HG03469 (cell line): ENCODE data around the gene PCBD1.

ENCODE experiments used
- ATAC-seq: cut with Tn5 transposase; IDR thresholded peaks from one replicate; pipeline ENCODE4 v1.9.1; 2021; ENCODE audit warnings: mild to moderate bottlenecking, moderate library complexity, moderate number of reproducible peaks; ENCODE audit not compliant: unreplicated experiment

The PCBD1 gene

GRCh38 chr10:70918851-70919530, 30.6 kb upstream of the PCBD1 start:
- no peak for ATAC-seq

GRCh38 chr10:70917635-70918034, 29.3 kb upstream of the PCBD1 start:
- no peak for ATAC-seq

DNA sequence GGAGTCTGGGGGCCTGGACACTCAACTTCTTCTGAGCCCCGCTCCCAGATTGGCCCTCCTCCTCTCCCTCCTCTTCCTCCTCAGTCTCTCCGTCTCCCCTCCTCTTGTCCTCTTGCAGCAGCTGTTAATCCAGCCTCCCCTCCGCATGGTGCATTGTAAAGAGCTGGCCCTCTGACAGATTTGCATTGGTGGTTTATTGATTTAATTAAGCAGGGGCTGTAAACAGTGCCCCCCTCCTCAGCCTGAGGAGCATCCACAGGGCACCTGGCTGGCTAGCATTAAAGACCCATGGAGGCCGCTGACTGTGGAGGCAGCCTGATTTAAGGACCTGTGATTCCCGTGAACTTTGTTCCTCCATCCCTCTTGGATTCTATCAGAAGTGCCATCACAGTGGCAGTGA, 28.9 kb upstream of the PCBD1 start:
- no peak for ATAC-seq

DNA sequence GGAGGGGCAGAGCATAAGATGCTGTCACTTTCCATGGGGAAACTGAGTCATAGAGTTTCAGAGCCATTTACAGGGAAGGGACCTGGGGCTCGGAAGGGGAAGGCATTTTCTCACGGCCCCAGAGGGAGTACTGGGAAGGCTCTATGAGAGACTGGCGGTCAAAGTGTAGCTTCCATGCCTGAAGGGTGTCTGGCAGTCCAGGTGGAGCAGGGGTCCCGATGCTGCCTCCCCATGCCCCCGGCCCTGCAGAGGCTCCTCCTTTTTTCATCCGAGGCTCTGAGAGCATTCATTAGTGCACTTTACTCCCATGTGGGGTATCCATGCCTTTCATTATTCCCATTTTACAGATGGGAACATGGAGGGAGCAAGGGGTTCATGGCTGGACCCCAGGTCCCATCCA, 27.9 kb upstream of the PCBD1 start:
- ATAC-seq = no peak

DNA sequence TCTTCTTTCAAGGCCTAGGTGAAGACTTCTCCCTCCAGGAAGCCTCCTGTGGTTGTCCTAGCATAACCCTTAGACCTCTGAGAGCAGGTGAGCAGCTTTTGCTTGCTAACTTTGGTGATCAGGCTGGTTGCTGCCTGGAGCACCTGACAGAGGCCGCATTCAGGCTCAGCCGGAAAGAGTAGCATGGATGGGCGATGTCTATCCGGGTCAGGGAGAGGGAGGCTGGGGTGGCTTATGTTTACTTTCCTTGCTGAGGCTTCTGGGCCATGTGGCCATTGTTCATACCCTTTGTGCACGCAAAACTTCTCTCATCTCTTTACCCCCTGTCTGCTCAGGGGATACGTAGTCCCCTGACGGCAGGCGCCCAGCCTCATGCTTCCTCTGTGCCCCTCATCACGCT, 27.4 kb upstream of the PCBD1 start:
- ATAC-seq = no peak

DNA sequence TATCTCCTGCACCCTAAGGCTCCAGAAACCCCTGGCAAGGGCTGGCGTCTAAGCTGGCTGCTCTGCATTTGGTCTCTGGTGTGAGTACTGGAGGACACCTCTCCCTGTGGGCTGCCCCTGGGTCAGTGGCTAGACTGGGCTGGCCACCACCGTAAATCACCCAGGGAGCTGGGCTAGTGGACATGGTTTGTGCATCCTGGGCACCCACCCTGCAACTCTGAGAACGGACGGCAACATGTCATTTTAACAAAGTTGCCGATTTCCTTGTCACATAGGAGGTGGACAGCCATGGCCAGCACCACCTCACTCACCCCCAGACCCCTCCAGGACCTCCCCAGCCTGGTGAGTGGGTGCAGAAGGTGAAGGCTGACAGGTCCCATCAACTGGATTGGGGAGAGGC, 26.8 kb upstream of the PCBD1 start:
- no peak for ATAC-seq

DNA sequence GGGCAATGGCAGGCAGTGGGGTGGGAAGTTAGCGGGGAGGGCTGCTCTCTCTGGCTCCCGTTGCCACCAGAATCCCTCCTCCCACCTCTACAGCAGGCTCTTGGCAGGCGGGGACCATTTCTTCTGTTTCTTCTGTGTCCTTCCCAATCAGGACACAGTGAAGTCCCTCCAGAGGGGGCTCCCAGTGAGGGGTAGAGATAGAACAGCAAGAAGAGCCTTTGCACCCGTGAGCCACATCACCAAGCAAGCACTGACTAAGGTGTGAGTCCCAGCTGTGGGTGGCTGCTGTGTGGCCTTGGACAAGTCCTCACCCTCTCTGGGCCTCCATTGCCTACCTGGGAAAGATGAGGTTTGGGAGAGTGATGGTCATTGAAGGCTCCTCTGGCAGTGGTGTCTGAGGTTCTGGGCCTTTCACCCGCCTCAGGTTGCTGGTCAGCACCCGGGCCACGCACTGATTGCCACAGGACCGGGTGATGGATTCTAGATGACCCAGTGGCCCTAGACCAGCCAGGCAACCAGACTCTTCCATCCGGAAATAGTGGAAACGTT, 26.0 kb upstream of the PCBD1 start:
- ATAC-seq = no peak

DNA sequence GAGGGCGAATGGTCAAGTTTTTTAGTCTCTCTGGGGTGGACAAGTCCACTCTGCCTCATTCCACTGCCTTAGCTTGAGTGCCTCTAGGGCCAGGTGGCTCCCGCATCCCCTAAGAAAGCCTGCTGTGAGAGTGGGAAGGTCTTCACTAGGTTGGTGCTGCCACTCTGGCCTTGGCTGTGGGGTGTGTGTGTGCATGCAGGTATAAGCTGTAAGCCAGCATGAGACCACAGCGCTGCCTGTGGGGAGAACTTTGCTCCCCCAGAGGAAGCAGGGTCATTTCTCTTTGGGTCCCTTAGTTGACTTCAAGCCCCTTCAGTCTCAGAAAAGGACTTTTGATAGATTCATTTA, 25.5 kb upstream of the PCBD1 start:
- no peak for ATAC-seq

DNA sequence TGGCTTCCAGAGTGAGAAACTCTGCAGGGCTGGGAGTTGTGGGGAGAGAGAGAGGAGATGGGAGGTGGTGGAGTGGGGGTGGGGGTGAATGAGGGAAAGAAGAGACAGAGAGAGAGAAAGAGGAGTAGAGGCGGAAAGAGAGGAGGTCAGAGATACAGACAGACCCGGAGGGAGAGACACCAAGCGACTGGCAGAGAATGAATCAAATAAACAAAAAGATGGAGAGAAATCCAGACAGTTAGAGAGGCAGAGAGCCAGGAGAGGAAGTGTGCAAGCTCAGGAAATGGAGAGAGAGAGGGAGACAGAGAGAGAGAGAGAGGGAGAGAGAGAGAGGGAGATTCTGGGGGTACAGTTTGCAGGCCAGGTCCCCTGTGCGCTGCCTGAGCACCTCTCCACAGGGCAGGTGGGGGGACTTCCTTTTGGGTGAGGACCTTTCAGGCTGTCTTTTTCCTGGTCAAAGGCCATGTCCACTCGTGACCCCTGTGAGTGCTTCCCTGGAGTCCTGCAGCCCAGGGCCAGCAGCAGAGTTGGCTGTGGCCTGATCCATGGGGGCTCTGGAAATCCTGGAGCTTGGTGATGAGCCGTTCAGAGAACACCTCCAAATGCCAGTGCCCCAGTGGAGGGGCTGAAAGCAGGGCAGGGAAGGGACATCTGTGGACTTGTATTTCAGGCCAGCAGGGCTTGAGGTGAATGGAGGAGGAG, 25.0 kb upstream of the PCBD1 start:
- ATAC-seq = no peak

DNA sequence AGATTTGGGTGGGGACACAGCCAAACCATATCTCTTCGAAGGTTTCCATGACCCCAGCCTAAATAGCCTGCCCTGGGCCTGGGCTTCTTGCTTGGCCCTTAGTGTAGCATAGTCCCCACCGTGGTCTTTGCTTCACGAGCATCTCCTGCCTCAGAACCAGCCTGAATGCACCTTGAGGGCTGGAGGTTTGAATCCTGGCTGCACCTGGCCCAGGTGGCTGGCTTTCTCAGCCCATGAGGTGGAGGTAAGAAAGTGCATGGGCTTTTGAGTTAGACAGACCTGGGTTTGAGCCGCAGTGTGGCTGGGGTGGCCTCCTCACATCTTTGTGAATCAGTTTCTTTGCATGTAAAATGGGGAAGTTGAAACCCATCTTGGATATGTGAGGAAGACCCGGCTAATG, 24.2 kb upstream of the PCBD1 start:
- no peak for ATAC-seq

DNA sequence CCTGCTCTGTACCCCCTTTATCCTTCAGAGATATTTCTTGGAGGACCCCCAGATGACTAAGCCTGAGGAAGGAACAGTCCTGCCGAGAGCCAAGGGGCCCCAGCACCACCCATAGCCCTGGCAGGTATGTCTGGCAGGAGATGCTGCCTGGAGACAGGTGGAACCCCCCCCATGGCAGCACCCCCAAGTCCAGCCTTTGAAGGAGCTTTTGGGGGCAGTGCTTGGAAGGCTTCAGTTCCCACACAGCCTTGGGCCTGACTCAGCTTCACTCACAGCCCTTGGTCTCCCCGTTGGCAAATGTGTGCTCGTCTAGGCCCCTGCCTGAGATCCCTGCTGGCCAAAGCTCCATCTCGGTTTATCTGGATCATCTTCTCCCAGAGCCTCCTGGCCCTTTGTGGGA, 23.0 kb upstream of the PCBD1 start:
- no peak for ATAC-seq

DNA sequence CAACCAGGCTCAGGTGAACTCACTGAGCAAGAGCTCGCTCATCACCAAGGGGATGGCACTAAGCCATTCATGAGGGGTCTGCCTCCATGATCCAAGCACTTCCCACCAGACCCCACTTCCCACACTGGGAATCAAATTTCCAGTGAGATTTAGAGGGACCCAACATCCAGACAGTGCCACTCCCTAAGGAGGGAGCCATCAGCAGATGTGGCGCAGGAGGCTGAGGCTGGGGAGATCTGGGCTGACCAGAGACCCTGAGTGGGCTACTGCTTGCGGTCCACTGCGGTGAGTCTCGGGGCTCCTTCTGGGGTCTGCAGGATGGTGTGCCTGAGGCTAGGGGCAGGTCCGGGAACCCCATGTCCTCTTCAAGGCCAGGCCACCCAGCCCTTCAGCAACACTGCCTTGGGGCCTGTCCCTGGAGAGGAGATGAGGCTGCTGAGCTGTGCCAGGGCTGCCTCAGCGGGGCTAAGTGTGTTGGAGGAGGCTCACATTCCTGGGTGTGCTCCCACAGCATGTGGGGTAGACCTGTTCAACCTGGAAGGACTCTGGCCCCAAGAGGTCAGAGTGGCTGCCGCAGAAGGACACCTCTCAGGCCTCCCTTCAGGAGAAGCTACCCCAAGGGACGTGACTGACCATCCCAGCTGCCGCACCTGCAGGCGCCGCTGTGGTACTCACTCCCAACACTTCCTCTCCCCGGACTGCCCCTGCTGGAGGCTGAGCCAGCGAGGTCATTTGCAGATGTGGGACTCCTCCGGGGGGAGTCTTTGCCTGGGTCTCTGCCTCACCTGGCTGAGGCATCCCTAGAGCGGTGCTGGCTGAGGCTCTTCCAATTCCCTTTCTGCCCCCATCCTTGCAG, 22.3 kb upstream of the PCBD1 start:
- ATAC-seq = no peak

DNA sequence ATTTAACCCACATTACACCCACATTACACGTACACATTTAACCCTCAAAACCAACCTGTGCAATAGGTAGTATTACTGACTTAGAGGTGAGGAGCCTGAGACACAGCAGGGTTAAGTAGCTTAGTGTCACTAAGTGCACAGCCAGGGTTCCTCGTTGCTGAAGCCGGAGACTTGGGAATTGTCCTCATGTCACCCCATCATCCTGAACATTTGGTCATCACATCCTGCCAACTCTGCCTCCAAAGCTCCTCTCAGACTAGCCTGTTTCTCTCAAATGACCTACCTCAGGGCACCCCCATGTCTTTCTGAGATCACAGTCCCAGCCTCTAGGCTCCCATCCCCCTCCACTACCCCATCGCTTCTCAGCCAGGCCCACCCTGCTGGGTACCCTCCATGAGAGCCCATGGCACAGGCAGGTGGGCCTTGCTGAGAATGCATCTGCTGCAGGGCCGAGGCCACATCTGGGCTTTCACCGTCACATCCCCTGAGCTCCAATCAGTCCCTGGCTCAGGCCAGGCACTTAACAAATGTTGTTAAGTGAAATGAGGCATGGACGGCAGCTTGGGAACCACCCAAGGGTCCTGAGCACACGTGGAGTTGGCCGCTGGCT, 21.1 kb upstream of the PCBD1 start:
- no peak for ATAC-seq

DNA sequence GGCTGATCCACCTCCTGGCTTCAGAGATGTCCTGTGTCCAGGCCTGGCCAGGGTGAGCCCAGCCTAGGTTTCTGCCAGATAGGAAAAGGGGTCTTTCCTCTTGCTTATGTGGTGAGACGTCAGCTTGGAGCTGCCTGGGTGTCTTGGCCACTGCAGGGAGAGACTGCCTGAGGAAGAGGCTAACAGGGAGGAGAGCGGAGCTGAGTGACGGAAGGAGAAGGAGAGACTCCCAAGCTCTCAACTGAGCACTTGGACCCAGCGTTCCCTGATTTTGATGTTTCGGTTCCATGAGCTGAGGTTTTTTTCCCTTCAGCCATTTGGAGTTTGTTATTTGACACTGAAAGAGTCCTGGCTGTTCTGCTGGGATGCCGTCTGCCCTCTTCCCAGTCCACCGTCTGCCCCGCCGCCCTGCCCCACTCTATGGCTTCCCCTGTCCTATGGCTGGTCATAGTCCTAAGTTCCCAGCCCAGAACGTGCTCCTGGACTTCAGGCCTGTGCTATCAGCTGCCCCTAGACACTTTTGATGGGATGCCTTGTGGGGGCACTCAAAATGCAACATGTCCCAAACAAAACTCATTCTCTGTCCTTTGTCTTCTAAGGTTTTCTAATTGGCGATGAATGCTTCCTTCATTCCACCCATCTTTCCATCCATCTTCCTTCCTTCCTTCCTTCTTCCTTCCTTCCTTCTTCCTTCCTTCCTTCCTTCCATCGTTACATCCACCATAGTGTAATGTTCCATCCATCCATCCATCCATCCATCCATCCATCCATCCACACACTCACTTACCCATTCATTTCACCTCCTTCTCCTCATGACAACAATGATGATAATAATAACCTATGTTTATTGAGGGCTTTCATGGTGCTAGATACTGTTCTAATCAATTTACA, 20.3 kb upstream of the PCBD1 start:
- ATAC-seq = no peak

DNA sequence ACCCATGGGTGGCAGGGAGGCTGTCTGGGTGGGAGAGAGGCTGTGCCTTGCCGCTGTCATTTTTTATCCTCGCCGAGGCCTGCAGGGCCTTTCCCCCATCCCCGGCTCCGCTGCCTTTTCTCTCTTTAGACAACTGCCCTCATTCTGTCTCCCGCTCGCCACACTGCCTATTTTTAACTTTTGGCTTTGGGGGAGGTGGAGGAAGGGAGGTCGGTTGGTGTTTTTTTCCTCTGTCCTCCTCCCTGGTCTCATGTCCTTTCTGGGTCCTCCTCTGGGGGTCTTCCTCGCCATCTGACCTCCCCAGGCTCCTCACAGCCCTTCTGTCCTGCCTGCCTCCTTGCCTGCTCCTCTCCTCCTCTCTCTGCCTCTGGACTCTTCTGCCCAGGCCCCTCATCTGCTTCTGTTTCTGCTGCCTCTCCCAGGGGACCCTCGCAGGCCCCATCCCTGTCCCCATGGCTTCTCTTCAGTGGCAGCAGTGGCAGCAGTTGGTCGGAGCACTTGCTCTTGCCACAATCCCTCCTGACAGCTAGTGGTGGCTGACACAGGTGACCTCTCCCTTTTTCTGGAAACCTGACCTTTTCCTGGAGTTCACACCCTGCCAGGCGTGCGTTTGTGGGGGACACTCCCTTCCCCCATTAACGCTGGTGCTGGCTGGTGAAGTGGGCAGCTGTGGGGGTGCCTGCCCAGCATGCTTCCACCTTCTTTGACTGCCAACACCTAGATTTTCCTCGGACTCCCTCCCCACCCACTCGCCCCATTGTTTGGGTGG, 19.5 kb upstream of the PCBD1 start:
- ATAC-seq = no peak

DNA sequence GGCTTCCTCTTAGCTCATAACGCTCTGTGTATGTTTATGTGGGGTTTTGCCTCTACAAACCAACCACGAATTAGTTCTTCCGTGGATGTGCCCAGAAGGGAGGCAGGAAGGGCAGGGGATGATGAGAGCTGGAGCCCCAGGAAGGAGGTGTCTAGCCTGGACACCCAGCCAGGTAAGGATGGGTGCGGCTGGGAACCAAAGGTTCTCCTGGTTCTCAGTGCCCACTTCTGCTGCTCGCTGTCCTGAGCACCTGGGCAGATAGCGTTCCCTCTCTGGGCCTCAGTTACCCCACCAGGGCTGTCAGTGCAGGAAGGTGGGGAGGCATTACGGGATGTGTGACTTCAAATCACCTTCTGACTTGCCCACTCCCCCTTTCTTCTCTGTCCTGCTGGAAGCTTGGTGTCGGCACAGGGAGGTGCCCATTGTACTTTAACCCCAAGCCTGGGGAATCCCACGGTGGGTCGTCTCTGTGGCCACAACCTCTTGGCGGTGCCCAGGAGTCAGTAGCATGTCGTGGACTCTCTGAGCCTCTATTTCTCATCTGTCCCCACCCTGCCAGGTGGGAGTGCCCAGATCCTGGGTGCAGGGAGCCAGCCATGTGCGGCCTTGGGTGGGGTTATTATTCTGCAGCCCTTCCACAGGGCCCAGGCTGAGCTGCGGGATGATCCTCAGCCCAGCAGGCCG, 18.7 kb upstream of the PCBD1 start:
- no peak for ATAC-seq

DNA sequence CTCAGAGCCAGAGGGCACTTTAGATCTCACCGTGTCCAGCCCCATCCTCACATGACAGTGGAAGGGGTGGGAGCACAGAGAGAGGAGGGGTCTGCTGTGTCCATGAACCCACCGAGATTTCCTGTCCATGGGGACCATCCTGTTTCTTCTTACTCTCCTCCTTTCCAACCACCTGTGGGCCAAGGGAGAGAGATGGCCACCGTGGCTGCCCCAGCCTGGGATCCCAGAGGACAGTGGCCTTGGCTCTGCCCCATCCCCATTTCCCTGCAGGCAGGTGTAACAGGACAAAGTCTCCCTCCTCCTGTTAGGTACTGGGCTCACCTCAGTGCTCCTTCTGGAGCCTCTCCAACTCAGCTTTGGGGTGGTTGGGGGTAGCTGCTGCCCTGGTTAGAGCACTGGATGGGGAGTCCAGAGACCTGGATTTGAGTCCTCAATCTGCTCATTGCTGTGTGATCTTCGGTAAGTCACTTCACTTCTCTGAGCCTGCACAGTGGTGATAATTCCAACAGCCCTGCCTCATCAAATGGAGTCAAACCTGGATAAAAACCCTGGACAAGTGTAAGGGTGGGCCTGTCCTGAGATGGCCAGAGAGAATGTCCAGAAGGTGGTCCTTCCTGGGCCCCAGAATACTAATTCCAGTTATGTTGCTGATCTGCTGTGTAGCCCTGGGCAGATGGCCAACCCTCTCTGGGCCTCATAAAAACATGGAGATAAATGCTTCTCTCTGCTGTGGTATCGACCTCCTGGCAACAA, 17.8 kb upstream of the PCBD1 start:
- no peak for ATAC-seq
